NCI-H1417 treated with DMSO at 0.1 percent for 48 hours (cell line): Measurements from ENCODE around the gene STIM1.

Experiments used
- DNase-seq: peaks from one replicate; lab custom pipeline; 2025; lab: John Stamatoyannopoulos, UW

STIM1 gene

DNA sequence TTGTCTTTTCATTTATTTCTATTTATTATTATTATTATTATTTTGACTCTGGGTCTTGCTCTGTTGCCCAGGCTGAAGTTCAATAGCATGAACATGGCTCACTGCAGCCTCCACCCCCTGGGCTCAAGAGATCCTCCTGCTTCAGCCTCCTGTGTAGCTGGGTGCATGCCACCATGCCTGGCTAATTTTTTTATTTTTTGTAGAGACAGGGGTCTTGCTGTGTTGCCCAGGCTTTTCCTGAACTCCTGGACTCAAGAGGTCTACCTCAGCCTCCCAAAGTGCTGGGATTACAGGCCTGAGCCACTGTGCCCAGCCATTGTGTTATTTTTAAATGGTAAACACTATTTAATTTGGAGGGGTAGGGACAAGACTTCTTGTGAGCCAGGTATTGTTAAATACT, 215.9 kb downstream of the STIM1 start:
- DNase-seq = no peak

DNA sequence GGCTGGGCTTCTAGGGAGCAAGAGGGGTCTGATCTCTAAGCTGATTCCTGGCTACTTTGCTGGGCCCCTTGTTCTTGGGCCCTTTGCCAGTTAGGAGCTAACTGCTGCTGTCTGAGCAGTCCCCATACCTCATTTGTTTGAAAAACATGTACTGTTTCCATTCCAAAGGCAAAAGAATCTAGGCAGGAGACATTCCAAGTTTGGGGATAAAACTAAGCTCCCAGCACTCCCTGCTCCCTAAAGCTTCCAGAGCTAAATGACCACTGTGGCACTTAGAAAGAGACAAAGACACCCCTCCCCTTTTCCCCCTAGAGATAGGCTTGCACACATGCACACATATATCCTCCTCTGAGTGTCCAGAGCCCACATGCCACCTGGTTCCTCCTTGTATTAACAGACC, 216.4 kb downstream of the STIM1 start:
- no peak for DNase-seq

DNA sequence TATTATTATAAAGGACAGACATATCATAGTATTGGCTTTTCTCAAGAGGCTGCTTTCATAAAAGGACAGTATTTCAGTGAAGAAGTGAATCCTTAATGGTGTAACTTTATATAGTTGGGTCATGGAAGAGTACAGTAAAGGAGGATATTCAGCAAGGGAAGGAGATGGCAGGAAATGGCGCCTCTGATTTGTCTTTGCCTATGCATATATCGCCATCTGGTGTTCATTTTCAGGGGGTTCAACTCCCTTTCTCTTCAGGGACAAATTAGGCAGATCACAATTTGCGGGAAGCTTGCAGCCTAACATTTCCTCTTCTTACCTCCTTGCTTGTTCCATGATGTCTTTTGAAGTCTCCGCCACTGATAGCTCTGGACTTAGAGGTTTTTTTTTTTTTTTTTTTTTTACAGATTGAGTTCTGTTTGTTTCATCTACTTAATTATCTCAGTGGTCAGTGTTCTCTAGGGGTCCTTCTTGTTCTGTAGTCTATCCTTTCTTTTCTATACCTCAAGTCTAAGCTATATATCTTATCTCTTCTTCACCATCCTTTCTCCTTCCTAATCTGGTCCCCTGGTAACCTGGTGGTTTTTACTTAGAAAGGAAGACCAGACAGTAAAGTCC, 217.3 kb downstream of the STIM1 start:
- peak; percentile 65 for DNase-seq

GRCh38 chr11:4074266-4074665, 218.8 kb downstream of the STIM1 start:
- no peak for DNase-seq

- no peak for DNase-seq
These were observed 221.3 kb downstream of the STIM1 start for GRCh38 chr11:4076774-4077173.

DNA sequence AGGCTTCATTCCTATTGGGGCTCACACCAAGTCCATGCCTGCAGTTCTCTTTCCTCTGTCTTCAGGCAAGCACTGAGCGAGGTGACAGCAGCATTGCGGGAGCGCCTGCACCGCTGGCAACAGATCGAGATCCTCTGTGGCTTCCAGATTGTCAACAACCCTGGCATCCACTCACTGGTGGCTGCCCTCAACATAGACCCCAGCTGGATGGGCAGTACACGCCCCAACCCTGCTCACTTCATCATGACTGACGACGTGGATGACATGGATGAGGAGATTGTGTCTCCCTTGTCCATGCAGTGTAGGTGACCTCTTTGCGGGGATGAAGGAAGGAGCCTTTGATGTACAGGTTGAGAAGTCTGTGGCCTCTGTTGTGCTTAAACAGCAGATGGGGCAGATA, 227.7 kb downstream of the STIM1 start:
- DNase-seq = no peak

- no peak for DNase-seq
These were observed 229.1 kb downstream of the STIM1 start for GRCh38 chr11:4084406-4085125.

DNA sequence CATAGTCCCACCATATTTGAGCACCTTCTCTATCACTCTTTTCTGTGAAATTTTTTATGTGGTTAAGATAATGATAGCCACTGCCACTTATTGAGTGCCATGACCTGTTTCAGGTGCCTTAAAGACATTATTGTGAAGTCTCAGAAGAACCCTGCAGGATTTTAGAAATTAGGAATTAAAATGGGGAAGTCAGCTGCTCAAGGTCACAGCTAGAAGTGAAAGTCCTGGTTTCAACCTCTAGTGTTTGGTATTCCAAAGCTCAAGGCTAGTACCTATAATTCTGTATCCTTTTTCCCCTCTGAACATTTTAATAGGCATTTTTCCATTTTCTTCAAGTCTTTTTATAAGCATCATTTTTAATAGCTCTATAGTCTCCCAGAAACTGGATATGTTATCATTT, 230.1 kb downstream of the STIM1 start:
- DNase-seq = no peak

GRCh38 chr11:4086575-4087353, 231.3 kb downstream of the STIM1 start:
- no peak for DNase-seq

DNA sequence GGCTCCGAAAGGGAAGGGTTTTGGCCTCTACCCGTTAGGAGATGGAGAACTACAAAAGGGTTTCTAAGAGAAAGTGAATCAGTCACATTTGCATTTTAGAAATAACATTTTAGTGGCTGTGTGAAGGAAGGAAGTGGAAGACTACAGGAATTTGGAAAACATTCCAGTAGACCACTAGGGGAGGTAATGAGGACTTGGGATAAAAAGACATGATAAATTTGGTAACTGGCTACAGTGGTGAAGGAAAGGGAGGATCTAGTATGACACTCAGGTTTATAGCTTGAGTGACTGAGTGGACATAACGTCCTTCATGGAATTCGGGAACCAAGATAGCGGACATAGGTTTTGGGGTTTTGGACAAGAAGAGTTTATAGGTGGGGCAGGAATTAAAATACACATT, 232.1 kb downstream of the STIM1 start:
- DNase-seq = no peak

DNA sequence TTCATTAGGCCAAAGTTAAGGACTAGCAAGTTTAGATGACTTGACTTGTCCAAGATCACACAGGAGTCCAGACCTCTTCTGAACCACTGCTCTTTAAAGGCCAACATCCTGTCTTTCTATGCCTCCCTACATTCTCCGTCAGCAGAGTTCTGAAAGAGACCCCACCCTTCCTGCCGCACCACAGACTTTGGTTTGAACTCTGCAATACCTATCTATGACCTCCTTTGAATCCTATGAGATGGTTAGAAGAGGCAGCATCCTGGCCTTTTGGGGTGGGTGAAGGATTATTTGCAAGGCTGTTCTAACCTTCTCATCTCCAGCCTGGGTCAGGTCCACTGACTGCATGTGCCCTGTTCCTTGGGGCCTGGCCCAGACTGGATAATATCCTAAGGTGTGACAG, 234.8 kb downstream of the STIM1 start:
- DNase-seq = no peak

DNA sequence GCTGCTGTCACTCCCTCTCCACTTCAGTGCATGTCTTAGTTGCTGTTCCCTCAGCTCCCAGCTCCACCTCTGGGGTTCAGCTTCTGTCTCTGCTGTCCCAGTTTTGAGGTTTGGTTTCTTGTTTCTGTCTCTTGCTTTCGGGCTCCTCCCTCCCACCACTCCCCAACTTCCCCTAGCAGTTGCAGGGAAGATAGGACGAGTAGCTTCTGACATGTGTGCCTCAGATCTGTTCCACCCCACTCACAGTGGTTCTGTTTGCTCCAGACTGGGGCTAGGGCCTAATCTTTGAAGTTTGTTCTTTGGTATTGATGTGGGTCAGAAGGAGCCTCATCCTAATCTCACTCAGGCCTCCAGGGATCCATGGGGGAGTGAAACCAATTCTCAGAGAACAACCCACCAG, 236.6 kb downstream of the STIM1 start:
- DNase-seq = no peak

DNA sequence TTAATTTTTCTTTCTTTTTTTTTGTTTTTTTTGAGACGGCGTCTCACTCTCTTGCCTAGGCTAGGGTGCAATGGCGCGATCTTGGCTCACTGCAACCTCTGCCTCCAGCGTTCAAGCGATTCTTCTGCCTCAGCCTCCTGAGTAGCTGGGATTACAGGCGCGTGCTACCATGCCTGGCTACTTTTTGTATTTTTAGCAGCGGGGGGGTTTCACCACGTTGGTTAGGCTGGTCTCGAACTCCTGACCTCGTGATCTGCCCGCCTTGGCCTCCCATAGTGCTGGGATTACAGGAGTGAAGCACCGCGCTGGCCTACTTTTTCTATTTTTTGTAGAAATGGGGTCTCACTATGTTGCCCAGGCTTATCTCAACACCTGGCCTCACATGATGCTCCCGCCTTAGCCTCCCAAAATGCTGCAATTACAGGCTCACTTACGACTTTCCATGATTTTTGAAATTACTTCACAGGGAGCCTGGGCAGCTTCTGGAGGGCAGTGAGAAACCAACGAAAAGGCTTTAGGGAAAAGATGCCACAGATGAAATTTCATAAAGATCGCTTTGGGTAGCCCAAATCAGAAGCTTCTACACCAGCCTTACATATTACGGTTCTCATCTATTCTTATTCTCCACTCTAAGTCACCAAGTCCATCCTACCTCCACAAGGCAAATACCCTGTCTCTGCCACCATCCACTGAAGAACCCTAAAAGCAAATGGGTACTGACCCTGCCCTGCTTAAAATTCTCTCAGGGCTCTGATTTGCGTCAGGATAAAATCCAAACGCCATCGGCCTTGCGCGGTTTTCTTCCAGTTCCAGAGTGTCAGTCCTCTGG, 238.3 kb downstream of the STIM1 start:
- DNase-seq = no peak

GRCh38 chr11:4094348-4095291, 239.2 kb downstream of the STIM1 start, which contains the start of gene RRM1:
RRM1 (plus strand) TSS chr11:4094799; CDS start chr11:4095013, 214 bp downstream.
- DNase-seq = peak; percentile 76

GRCh38 chr11:4095509-4096230, 240.2 kb downstream of the STIM1 start:
- DNase-seq = no peak

- DNase-seq = no peak
These were observed 242.7 kb downstream of the STIM1 start for GRCh38 chr11:4098026-4098621.

GRCh38 chr11:4102711-4103110, 247.2 kb downstream of the STIM1 start:
- DNase-seq = no peak

DNA sequence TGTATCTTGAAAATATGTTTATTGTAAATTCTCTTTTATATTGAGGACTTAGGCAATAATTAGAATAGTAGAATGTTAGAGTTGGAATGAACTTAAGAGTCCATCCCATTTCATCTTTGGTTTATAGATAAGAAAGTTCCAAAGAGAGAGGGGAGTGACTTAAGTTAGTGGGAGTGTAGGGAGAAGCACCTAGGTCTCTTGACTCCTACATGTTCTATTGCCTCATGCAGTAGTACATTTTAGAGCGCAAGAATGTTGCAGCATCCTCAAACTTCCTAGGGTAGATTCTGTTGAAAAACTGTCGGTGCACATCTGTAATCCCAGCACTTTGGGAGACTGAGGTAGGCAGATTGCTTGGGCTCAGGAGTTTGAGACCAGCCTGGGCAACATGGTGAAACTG, 247.8 kb downstream of the STIM1 start:
- no peak for DNase-seq

DNA sequence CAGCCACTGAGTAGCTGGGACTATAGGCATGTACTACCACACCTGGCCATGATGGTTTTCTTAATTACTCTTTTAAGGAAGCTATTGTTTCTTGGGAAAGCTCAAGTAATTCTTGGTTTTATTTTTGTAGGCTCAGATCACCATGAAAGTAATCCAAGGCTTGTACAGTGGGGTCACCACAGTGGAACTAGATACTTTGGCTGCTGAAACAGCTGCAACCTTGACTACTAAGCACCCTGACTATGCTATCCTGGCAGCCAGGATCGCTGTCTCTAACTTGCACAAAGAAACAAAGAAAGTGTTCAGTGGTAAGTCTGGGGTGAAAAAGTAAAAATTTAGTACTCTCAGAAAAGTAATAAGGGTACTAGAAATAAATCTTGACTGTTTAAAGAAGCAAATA, 250.5 kb downstream of the STIM1 start:
- DNase-seq = no peak

DNA sequence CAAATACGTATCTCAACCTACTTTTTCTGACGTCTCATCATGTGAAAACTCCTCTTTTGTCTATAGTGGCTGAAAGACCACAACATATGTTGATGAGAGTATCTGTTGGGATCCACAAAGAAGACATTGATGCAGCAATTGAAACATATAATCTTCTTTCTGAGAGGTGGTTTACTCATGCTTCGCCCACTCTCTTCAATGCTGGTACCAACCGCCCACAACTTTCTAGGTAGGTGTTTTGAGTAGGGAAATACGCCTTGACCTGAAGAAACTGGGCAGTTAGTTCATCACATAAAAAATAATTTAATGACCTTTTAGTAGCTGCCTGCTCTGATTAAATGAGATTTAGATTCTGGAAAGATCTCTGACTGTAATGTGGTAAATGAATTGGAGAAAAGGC, 256.4 kb downstream of the STIM1 start:
- DNase-seq = no peak
